Activated effector memory CD4-positive, alpha-beta T cell treated with Interleukin-2 at 50 U/mL for 16 hours (primary cell): ENCODE measurements around the gene ARID3A.

Source experiments
- DNase-seq: peaks from one replicate; pipeline ENCODE4 v3.0.0-alpha.2; 2020

Gene ARID3A

GRCh38 chr19:964761-965694 is 39.2 kb downstream of the ARID3A start:
- no peak for DNase-seq

GRCh38 chr19:966485-967088 is 40.8 kb downstream of the ARID3A start:
- DNase-seq: no peak

GRCh38 chr19:970695-971094 is 44.9 kb downstream of the ARID3A start:
- DNase-seq: no peak

- DNase-seq: no peak
Measured at GRCh38 chr19:971795-972194, 46.0 kb downstream of the ARID3A start.

- DNase-seq: no peak
Measured at GRCh38 chr19:972281-972680, 46.4 kb downstream of the ARID3A start.

- no peak for DNase-seq
Measured at GRCh38 chr19:973726-974563, 48.1 kb downstream of the ARID3A start.

- no peak for DNase-seq
Measured at GRCh38 chr19:974564-975257, 48.9 kb downstream of the ARID3A start.

GRCh38 chr19:976476-976875 is 50.6 kb downstream of the ARID3A start:
- DNase-seq: no peak

GRCh38 chr19:977058-977464 is 51.2 kb downstream of the ARID3A start:
- no peak for DNase-seq

GRCh38 chr19:979318-979741 is 53.5 kb downstream of the ARID3A start:
- DNase-seq: no peak

- no peak for DNase-seq
Measured at GRCh38 chr19:980133-980998, 54.5 kb downstream of the ARID3A start.

GRCh38 chr19:982567-983170 is 56.8 kb downstream of the ARID3A start:
- peak; percentile 62 for DNase-seq

GRCh38 chr19:984165-984967 is 58.5 kb downstream of the ARID3A start, which contains the start of gene WDR18:
Gene WDR18, plus strand, starts transcription at chr19:984345. Its CDS starts 9 bp downstream, at chr19:984354.
- DNase-seq: peak; percentile 76

GRCh38 chr19:986083-986482 is 60.2 kb downstream of the ARID3A start:
- no peak for DNase-seq

- no peak for DNase-seq
Measured at GRCh38 chr19:988081-988480, 62.2 kb downstream of the ARID3A start.

GRCh38 chr19:988510-988909 is 62.7 kb downstream of the ARID3A start:
- no peak for DNase-seq

- DNase-seq: no peak
Measured at GRCh38 chr19:989381-990081, 63.7 kb downstream of the ARID3A start.

GRCh38 chr19:990119-990571 is 64.3 kb downstream of the ARID3A start:
- DNase-seq: no peak

GRCh38 chr19:990746-991145 is 64.9 kb downstream of the ARID3A start:
- no peak for DNase-seq
